Esophagus muscularis mucosa (tissue), 3 donors: Measurements from ENCODE around the gene SCN9A.

ENCODE experiments used
- CTCF ChIP-seq, 3 experiments: fragments of 200-600 bp in 2 of 3; fragments of 450-650 bp in 1 of 3; sonication (generic) in 2 of 3; IDR thresholded peaks; one replicate each; pipeline ENCODE4 v1.5.1; 2017 to 2019; ENCODE audit warnings: antibody characterized with exemption in 3 of 3, mild to moderate bottlenecking in 2 of 3, moderate library complexity in 1 of 3
- EP300 ChIP-seq: sonication (generic); formaldehyde crosslinking; IDR thresholded peaks from one replicate; pipeline ENCODE4 v1.6.1; 2017; ENCODE audit warnings: antibody characterized with exemption

GRCh38 chr2:166179201-166179600 is 196.5 kb downstream of the SCN9A start:
- no peak for TF ChIP-seq CTCF (IDR thresholded peaks at IDR 0.05)
- no peak for TF ChIP-seq EP300
